Choroid plexus epithelial cell (primary cell): ENCODE measurements around the gene PADI6.

Experiments used
- DNase-seq: peaks from one replicate; pipeline ENCODE4 v3.0.0-alpha.2; 2010; ENCODE audit warnings: low read depth
- H3K4me3 ChIP-seq: 2 replicates; pipeline ENCODE4 v1.5.1; 2011; ENCODE audit warnings: low read depth, mild to moderate bottlenecking, control low read depth, low read length, moderate library complexity
- CTCF ChIP-seq: conservative IDR thresholded peaks from 2 replicates; pipeline ENCODE4 v1.5.1; 2011; ENCODE audit warnings: low read depth, mild to moderate bottlenecking, control low read depth, inconsistent platforms, low read length, moderate library complexity

Gene PADI6

GRCh38 chr1:17348593-17349234 lies 23.3 kb upstream of the PADI6 start:
- no peak for DNase-seq
- no peak for TF ChIP-seq CTCF
- H3K4me3 ChIP-seq = no peak overlapping the region

- no peak for TF ChIP-seq CTCF
- no peak for DNase-seq
- no peak overlapping the region for H3K4me3 ChIP-seq
Measured at GRCh38 chr1:17350083-17350482, 21.9 kb upstream of the PADI6 start.

- no peak overlapping the region for H3K4me3 ChIP-seq
- no peak for TF ChIP-seq CTCF
- no peak for DNase-seq
Measured at GRCh38 chr1:17350928-17351446, 21.0 kb upstream of the PADI6 start.

- no peak for TF ChIP-seq CTCF
- no peak overlapping the region for H3K4me3 ChIP-seq
- no peak for DNase-seq
Measured at GRCh38 chr1:17351598-17352324, 20.2 kb upstream of the PADI6 start.

DNA sequence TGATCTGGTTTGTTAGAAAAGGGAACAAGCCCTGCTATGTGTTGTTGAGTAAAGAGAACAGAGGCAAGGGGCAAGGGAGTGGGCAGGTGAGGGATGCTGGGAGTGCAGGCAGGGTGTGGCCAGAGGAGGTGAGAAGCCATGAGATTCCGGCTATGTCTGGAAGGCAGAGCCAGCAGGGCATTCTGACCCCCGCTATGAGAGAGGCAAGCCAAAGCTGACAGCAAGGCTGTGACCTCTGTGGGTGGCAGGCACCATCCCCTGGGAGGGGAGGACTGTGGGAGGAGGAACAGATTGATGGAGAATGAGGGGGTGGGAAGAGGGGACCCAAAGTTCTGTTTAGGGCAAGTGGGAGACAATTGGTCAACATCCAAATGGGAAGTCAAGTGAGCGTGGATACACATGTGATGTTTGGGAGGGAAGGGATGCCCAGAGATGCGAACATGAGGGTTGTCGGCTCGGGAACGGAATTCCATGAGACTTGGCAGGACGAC lies 19.5 kb upstream of the PADI6 start:
- no peak for TF ChIP-seq CTCF
- no peak overlapping the region for H3K4me3 ChIP-seq
- no peak for DNase-seq

GRCh38 chr1:17355898-17356297 lies 16.1 kb upstream of the PADI6 start:
- TF ChIP-seq CTCF = no peak
- no peak overlapping the region for H3K4me3 ChIP-seq
- no peak for DNase-seq
